Coronary artery (tissue), 2 donors: ENCODE data around the gene PPP1R18.
"Not testable (repeated sequence)": the region's sequence is repeated elsewhere in the genome, so short reads cannot be mapped to it uniquely, and the experiment has no call there.

Source experiments
- DNase-seq: peaks from one replicate; pipeline ENCODE4 v3.0.0-alpha.2; 2017; ENCODE audit warnings: low spot score
- H3K27ac ChIP-seq, 2 donors: fragments of 200-600 bp; sonication (generic); one replicate each; pipeline ENCODE4 v1.5.1; 2016 to 2019
- H3K4me3 ChIP-seq: fragments of 200-600 bp; sonication (generic); 2 replicates; pipeline ENCODE4 v1.5.1; 2016; ENCODE audit warnings: mild to moderate bottlenecking, moderate library complexity
- CTCF ChIP-seq: fragments of 200-600 bp; sonication (generic); IDR thresholded peaks from one replicate; pipeline ENCODE4 v1.5.1; 2019; ENCODE audit warnings: antibody characterized with exemption

PPP1R18 gene

GRCh38 chr6:30721198-30722024 lies 35.0 kb upstream of the PPP1R18 start:
- Histone ChIP-seq H3K4me3 (peak overlapping the region; percentile 75), H3K27ac (peak overlapping the region; percentile 92 to 95)
- peak; percentile 38 for TF ChIP-seq CTCF
- DNase-seq: peak; percentile 91

GRCh38 chr6:30720738-30721197 lies 34.3 kb upstream of the PPP1R18 start:
- H3K4me3 ChIP-seq: peak overlapping the region; percentile 75
- peak overlapping the region; percentile 92 to 95 for H3K27ac ChIP-seq
- TF ChIP-seq CTCF: no peak
- DNase-seq: peak; percentile 85

- no peak for TF ChIP-seq CTCF
- peak; percentile 98 for DNase-seq
These were observed 33.6 kb upstream of the PPP1R18 start, which contains the start of gene TUBB for GRCh38 chr6:30719791-30720737. TUBB (plus strand) TSS chr6:30720352; CDS start chr6:30720507, 155 bp downstream.

GRCh38 chr6:30719356-30719755 lies 32.9 kb upstream of the PPP1R18 start:
- Histone ChIP-seq H3K27ac (peak overlapping the region; percentile 55 to 95), H3K4me3 (peak overlapping the region; percentile 75)
- TF ChIP-seq CTCF: no peak
- no peak for DNase-seq

More at GRCh38 chr6:30719791-30720737, 33.6 kb upstream of the PPP1R18 start, which contains the start of gene TUBB:
- peak within 1 kb of the TSS; percentile 75 for H3K4me3 ChIP-seq
- H3K27ac ChIP-seq: peak within 1 kb of the TSS; percentile 92 to 95

GRCh38 chr6:30717845-30718720 lies 31.6 kb upstream of the PPP1R18 start:
- DNase-seq: not testable (repeated sequence)
- Histone ChIP-seq H3K4me3 (peak overlapping the region; percentile 85), H3K27ac (peak overlapping the region; percentile 76 to 95)

- DNase-seq: peak; percentile 100
- H3K27ac ChIP-seq: peak within 1 kb of the TSS; percentile 76 to 95
- H3K4me3 ChIP-seq: peak within 1 kb of the TSS; percentile 85
- no peak for TF ChIP-seq CTCF
These were observed 30.8 kb upstream of the PPP1R18 start, which contains the start of gene MDC1 for GRCh38 chr6:30717129-30717844. MDC1 (minus strand) TSS chr6:30717281; CDS start chr6:30715175, 2,106 bp downstream.
